HG03439 (cell line): ENCODE measurements around the gene FOXG1.

Experiments used
- ATAC-seq: cut with Tn5 transposase; IDR thresholded peaks from one replicate; pipeline ENCODE4 v1.9.1; 2021; ENCODE audit warnings: mild to moderate bottlenecking, moderate library complexity; ENCODE audit not compliant: unreplicated experiment

Gene FOXG1

GRCh38 chr14:28766469-28766955 is at the start of gene FOXG1:
FOXG1 (plus strand) TSS chr14:28766787; CDS start chr14:28767280, 493 bp downstream.
- ATAC-seq: no peak

- ATAC-seq: no peak
Measured at GRCh38 chr14:28719130-28719529, 47.5 kb upstream of the FOXG1 start.

GRCh38 chr14:28731358-28731757 is 35.2 kb upstream of the FOXG1 start:
- no peak for ATAC-seq

GRCh38 chr14:28742171-28742846 is 24.3 kb upstream of the FOXG1 start:
- no peak for ATAC-seq

- ATAC-seq: peak; percentile 58
Measured at GRCh38 chr14:28744126-28744525, 22.5 kb upstream of the FOXG1 start.

GRCh38 chr14:28745176-28745575 is 21.4 kb upstream of the FOXG1 start:
- no peak for ATAC-seq

- ATAC-seq: no peak
Measured at GRCh38 chr14:28746247-28746646, 20.3 kb upstream of the FOXG1 start.

GRCh38 chr14:28751467-28752058 is 15.0 kb upstream of the FOXG1 start:
- peak; percentile 85 for ATAC-seq

GRCh38 chr14:28754209-28754985 is 12.2 kb upstream of the FOXG1 start:
- ATAC-seq: no peak

- no peak for ATAC-seq
Measured at GRCh38 chr14:28755198-28755815, 11.3 kb upstream of the FOXG1 start.

- no peak for ATAC-seq
Measured at GRCh38 chr14:28755884-28756268, 10.7 kb upstream of the FOXG1 start.

- no peak for ATAC-seq
Measured at GRCh38 chr14:28756269-28756883, 10.2 kb upstream of the FOXG1 start.

- ATAC-seq: no peak
Measured at GRCh38 chr14:28756884-28757570, 9.6 kb upstream of the FOXG1 start.

GRCh38 chr14:28757786-28758185 is 8.8 kb upstream of the FOXG1 start:
- ATAC-seq: no peak

- ATAC-seq: no peak
Measured at GRCh38 chr14:28758253-28758884, 8.2 kb upstream of the FOXG1 start.

- ATAC-seq: no peak
Measured at GRCh38 chr14:28758885-28759652, 7.5 kb upstream of the FOXG1 start.

GRCh38 chr14:28759653-28760313 is 6.8 kb upstream of the FOXG1 start:
- ATAC-seq: no peak

GRCh38 chr14:28760431-28760996 is 6.1 kb upstream of the FOXG1 start:
- no peak for ATAC-seq
